Measurements from ENCODE around the gene DSCAM. TPM values are rescaled to one million over a fixed set of nuclear protein-coding genes. Genes with fewer than 3 reads are reported as not detected.

The DSCAM gene
- total RNA-seq, 1 donor from 2014 or later: not detected

GRCh38 chr21:40243685-40244084 is 603.3 kb downstream of the DSCAM start:
- no peaks in the 10 kb centered on the region for H4K20me1 ChIP-seq (ENCODE audit: low read depth)
- H3K9me3 Mint-ChIP-seq: peaks cover 15% of the 10 kb centered on the region
- H3K27me3 ChIP-seq: no peaks in the 10 kb centered on the region
- no peak overlapping the region for H3K4me3 ChIP-seq
- no peak overlapping the region for H2AFZ ChIP-seq (replicated peaks)
- no peak overlapping the region for H3K4me2 ChIP-seq
- peaks cover 6% of the 10 kb centered on the region for H3K27me3 Mint-ChIP-seq (ENCODE audit: insufficient read depth, low read depth)
- no peaks in the 10 kb centered on the region for H3K4me1 Mint-ChIP-seq
- H3K4me3 Mint-ChIP-seq: no peak overlapping the region
- TF ChIP-seq EZH2phosphoT487 (IDR thresholded peaks at IDR 0.05): no peak
- TF ChIP-seq, protein P1, sequence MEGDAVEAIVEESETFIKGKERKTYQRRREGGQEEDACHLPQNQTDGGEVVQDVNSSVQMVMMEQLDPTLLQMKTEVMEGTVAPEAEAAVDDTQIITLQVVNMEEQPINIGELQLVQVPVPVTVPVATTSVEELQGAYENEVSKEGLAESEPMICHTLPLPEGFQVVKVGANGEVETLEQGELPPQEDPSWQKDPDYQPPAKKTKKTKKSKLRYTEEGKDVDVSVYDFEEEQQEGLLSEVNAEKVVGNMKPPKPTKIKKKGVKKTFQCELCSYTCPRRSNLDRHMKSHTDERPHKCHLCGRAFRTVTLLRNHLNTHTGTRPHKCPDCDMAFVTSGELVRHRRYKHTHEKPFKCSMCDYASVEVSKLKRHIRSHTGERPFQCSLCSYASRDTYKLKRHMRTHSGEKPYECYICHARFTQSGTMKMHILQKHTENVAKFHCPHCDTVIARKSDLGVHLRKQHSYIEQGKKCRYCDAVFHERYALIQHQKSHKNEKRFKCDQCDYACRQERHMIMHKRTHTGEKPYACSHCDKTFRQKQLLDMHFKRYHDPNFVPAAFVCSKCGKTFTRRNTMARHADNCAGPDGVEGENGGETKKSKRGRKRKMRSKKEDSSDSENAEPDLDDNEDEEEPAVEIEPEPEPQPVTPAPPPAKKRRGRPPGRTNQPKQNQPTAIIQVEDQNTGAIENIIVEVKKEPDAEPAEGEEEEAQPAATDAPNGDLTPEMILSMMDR (IDR thresholded peaks at IDR 0.05): no peak
- TF ChIP-seq EZH2 (IDR thresholded peaks at IDR 0.05): no peak
- H3K9me3 ChIP-seq (ENCODE audit: low read depth): no peaks in the 10 kb centered on the region
- no peak overlapping the region for H3K27ac Mint-ChIP-seq
- DNase-seq (ENCODE audit: low spot score): no peak
- peaks cover 7% of the 10 kb centered on the region for H3K36me3 Mint-ChIP-seq
- H3K79me2 ChIP-seq (ENCODE audit: low read depth): no peaks in the 10 kb centered on the region
- no peaks in the 10 kb centered on the region for H3K36me3 ChIP-seq
- H3K27ac ChIP-seq: no peak overlapping the region
- H3K4me1 ChIP-seq: no peaks in the 10 kb centered on the region
- H3K9ac ChIP-seq: no peak overlapping the region
- no peaks in the 10 kb centered on the region for H3F3A ChIP-seq (ENCODE audit: low read depth)

DNA sequence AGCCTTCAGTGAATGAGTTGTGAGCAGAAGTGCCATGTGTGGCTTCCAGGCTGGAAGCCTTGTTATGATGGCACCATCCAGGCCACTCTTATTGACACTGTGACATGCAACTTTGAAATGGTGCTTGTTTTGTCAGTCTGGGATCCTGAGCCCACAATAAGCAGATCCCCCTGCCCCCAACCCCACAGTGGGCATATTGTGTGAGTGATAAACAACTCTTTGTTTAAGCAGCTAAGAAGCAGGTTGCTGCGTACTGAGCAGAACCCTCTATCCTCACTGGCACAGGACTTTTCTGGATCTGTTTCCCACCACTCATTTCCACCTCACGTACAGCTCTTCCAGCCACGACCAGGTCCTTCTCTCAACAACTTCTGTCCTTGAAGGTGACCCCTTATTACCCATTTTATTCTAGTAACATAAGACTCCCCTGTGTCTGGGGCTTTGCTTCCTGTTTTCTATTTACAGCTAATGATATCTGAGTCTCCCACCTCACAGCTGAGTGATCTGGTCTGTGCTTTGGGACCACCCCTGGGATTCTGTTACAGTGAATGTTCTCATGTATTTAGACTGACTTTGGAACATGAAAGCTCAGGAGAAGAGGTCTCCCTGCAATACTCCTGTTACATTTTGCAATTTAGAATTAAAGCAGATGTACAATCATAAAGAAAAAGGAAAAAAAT is 604.2 kb downstream of the DSCAM start:
- H3K9ac ChIP-seq: no peak overlapping the region
- H3K4me3 ChIP-seq: no peak overlapping the region
- H3K4me1 ChIP-seq: no peaks in the 10 kb centered on the region
- H4K20me1 ChIP-seq (ENCODE audit: low read depth): no peaks in the 10 kb centered on the region
- H3K4me3 Mint-ChIP-seq: no peak overlapping the region
- no peaks in the 10 kb centered on the region for H3K36me3 ChIP-seq
- DNase-seq (ENCODE audit: low spot score): no peak
- no peak overlapping the region for H3K4me2 ChIP-seq
- peak overlapping the region; percentile 20 for H2AFZ ChIP-seq (replicated peaks)
- no peaks in the 10 kb centered on the region for H3K36me3 Mint-ChIP-seq
- H3F3A ChIP-seq (ENCODE audit: low read depth): no peaks in the 10 kb centered on the region
- H3K27me3 Mint-ChIP-seq (ENCODE audit: insufficient read depth, low read depth): peaks cover 6% of the 10 kb centered on the region
- TF ChIP-seq, protein P1 (IDR thresholded peaks at IDR 0.05): no peak
- TF ChIP-seq EZH2phosphoT487 (IDR thresholded peaks at IDR 0.05): no peak
- TF ChIP-seq EZH2 (IDR thresholded peaks at IDR 0.05): no peak
- no peaks in the 10 kb centered on the region for H3K27me3 ChIP-seq
- no peak overlapping the region for H3K27ac ChIP-seq
- no peaks in the 10 kb centered on the region for H3K79me2 ChIP-seq (ENCODE audit: low read depth)
- peaks cover 5% of the 10 kb centered on the region for H3K9me3 Mint-ChIP-seq
- H3K27ac Mint-ChIP-seq: no peak overlapping the region
- no peaks in the 10 kb centered on the region for H3K9me3 ChIP-seq (ENCODE audit: low read depth)
- no peaks in the 10 kb centered on the region for H3K4me1 Mint-ChIP-seq

DNA sequence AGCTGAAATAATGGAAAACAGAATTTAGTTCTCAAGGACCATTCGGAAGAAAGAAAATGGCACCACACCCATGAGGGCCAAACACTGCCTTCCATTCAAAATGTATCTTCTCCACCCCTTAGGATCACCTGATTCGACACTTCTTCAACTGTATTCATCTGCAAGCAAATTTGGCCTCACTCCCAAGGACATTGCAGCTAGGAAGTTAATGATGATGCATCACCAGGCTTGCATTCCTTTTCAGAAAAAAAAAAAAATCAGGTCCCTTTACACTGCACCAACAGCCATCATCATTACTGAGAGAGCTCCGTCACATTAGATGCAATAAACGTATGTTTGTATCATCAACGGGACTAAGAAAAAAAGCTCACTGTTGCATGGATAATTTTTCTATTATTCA is 611.4 kb downstream of the DSCAM start:
- Histone ChIP-seq H3K79me2 (ENCODE audit: low read depth) (no peaks in the 10 kb centered on the region), H3K27me3 (no peaks in the 10 kb centered on the region), H3K27ac (no peak overlapping the region), H3F3A (ENCODE audit: low read depth) (no peaks in the 10 kb centered on the region), H3K9me3 (ENCODE audit: low read depth) (no peaks in the 10 kb centered on the region), H3K9ac (no peak overlapping the region), H3K4me1 (no peaks in the 10 kb centered on the region), H2AFZ (replicated peaks) (no peak overlapping the region), H3K4me2 (no peak overlapping the region), H3K4me3 (no peak overlapping the region), H4K20me1 (ENCODE audit: low read depth) (no peaks in the 10 kb centered on the region), H3K36me3 (no peaks in the 10 kb centered on the region)
- H3K27me3 Mint-ChIP-seq (ENCODE audit: insufficient read depth, low read depth): peaks cover 2% of the 10 kb centered on the region
- H3K9me3 Mint-ChIP-seq: no peaks in the 10 kb centered on the region
- no peak for DNase-seq (ENCODE audit: low spot score)
- H3K4me1 Mint-ChIP-seq: no peaks in the 10 kb centered on the region
- TF ChIP-seq EZH2 (IDR thresholded peaks at IDR 0.05) (no peak), EZH2phosphoT487 (IDR thresholded peaks at IDR 0.05) (no peak)
- TF ChIP-seq, protein P1 (IDR thresholded peaks at IDR 0.05): no peak
- H3K36me3 Mint-ChIP-seq: no peaks in the 10 kb centered on the region
- H3K27ac Mint-ChIP-seq: no peak overlapping the region
- H3K4me3 Mint-ChIP-seq: no peak overlapping the region
